Body of pancreas (tissue), 4 donors: Measurements from ENCODE around the gene ZNF619. TPM values are rescaled to one million over a fixed set of nuclear protein-coding genes. Genes with fewer than 3 reads are reported as not detected.
A peak's percentile ranks its signal among the peaks of the same experiment; 100 is the strongest.

Source experiments
- ATAC-seq: fragments of 150-250 bp; one replicate; pipeline ENCODE4 v1.9.1; 2016
- DNase-seq, 4 donors: peaks; one replicate each; pipeline ENCODE4 v3.0.0-alpha.2; 2019
- H3K27ac ChIP-seq, 4 donors: fragments of 200-600 bp; sonication (generic); 1 replicate in 3 of 4; 2 replicates in 1 of 4; pipeline versions ENCODE4 v1.5.1 to v1.6.1; 2016 to 2019; ENCODE audit warnings: mild to moderate bottlenecking in 1 of 4, mixed read lengths in 1 of 4, moderate library complexity in 1 of 4
- H3K27me3 ChIP-seq, 2 donors: fragments of 200-600 bp; sonication (generic); one replicate each; pipeline ENCODE4 v1.6.0; 2016; ENCODE audit warnings: mild to moderate bottlenecking in 1 of 2
- H3K36me3 ChIP-seq, 2 donors: fragments of 200-600 bp; sonication (generic); replicated peaks in 1 of 2; 2 replicates each; pipeline ENCODE4 v1.5.1; 2016; ENCODE audit warnings: low read depth in 2 of 2; ENCODE audit not compliant: insufficient read depth in 1 of 2
- H3K4me1 ChIP-seq: fragments of 200-600 bp; sonication (generic); one replicate; pipeline ENCODE4 v1.6.0; 2016
- H3K4me3 ChIP-seq, 2 donors: fragments of 200-600 bp; sonication (generic); 1 replicate in 1 of 2; 2 replicates in 1 of 2; pipeline ENCODE4 v1.5.1; 2016 to 2019
- H3K9me3 ChIP-seq, 3 donors: fragments of 200-600 bp; sonication (generic); 1 replicate in 2 of 3; 2 replicates in 1 of 3; pipeline ENCODE4 v1.5.1; 2016
- CTCF ChIP-seq, 7 experiments: fragments of 450-650 bp in 4 of 7; fragments of 200-600 bp in 3 of 7; sonication (generic) in 3 of 7; IDR thresholded peaks; one replicate each; pipeline ENCODE4 v1.5.1; 2016 to 2019; ENCODE audit warnings: antibody characterized with exemption in 7 of 7
- POLR2A ChIP-seq, 3 donors: fragments of 450-650 bp; IDR thresholded peaks; one replicate each; pipeline ENCODE4 v1.6.1; 2016; ENCODE audit warnings: antibody characterized with exemption in 3 of 3, mild to moderate bottlenecking in 2 of 3
- WGBS, 2 donors: methylation state at CpG; one replicate each; pipeline ENCODE4 v1.1.5; 2017; 5-methylcytosine and 5-hydroxymethylcytosine counted together
- intact Hi-C: fragments of 100-400 bp; cut with DNase I; formaldehyde crosslinking; loops from one replicate; pipeline ENCODE4 v1.15.1; 2023
- total RNA-seq, 2 donors: library from RNA; depleted of rRNA; stranded (reverse); fragments of >200 nt; gene quantifications; one replicate each; pipeline ENCODE4 v1.1.0, GENCODE V29; 2016

Gene ZNF619
- total RNA-seq, 2 donors from 2014 or later = 3.0 to 3.9 TPM

- no peak overlapping the region for H3K4me3 ChIP-seq
- peaks cover 0 to 7% of the 10 kb centered on the region in 2 donors for H3K36me3 ChIP-seq
- 75 to 86% methylated on average over 1 of the region's 1 CpG for WGBS, 2 donors
- peaks cover 5% of the 10 kb centered on the region for H3K4me1 ChIP-seq
- no peak for DNase-seq
- ATAC-seq = no peak
- no peak overlapping the region for H3K27ac ChIP-seq
- intact Hi-C loops = no loop called here
- no peaks in the 10 kb centered on the region for H3K9me3 ChIP-seq
- TF ChIP-seq CTCF (IDR thresholded peaks at IDR 0.05) (no peak), POLR2A (IDR thresholded peaks at IDR 0.05) (no peak)
- no peaks in the 10 kb centered on the region for H3K27me3 ChIP-seq
Observed at GRCh38 chr3:40518848-40519247, 41.9 kb downstream of the ZNF619 start.

- Histone ChIP-seq H3K9me3 (no peaks in the 10 kb centered on the region), H3K36me3 (peaks cover 0 to 6% of the 10 kb centered on the region in 2 donors), H3K4me1 (peaks cover 22% of the 10 kb centered on the region), H3K27ac (no peak overlapping the region), H3K27me3 (no peaks in the 10 kb centered on the region), H3K4me3 (no peak overlapping the region)
- ATAC-seq (no peak), DNase-seq (no peak)
- no peak for TF ChIP-seq CTCF (IDR thresholded peaks at IDR 0.05)
- TF ChIP-seq POLR2A (IDR thresholded peaks at IDR 0.05) = no peak
- intact Hi-C loops = no loop called here
- 85 to 91% methylated on average over 3 of the region's 3 CpGs for WGBS, 2 donors
Observed at GRCh38 chr3:40521254-40521653, 44.3 kb downstream of the ZNF619 start.

DNA sequence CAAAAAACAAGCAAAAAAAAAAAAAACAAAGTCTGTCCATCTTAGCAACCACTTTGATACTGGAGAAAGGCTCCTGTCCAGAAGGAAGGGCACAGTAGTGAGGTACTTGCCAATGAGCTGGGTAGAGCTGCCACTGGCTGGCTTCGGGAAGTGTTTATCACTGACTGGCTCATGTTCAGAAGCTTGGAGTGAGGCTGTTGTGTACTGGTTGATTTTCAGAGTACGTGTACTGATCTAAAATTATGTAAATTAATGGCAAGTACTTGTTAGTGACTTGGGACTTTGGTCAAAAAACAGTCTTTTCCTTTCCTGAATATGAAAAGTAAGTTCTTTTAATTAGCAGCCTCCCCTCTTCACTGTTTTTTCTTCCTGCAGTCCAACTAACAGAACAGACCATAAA, 46.9 kb downstream of the ZNF619 start:
- WGBS, 2 donors = 17 to 35% methylated on average over 2 of the region's 2 CpGs
- no peaks in the 10 kb centered on the region for H3K36me3 ChIP-seq
- H3K9me3 ChIP-seq = no peaks in the 10 kb centered on the region
- H3K27me3 ChIP-seq = no peaks in the 10 kb centered on the region
- no peak overlapping the region for H3K4me3 ChIP-seq
- no peak for TF ChIP-seq CTCF (IDR thresholded peaks at IDR 0.05)
- no peak for TF ChIP-seq POLR2A (IDR thresholded peaks at IDR 0.05)
- no peak for ATAC-seq
- intact Hi-C loops = no loop called here
- H3K4me1 ChIP-seq = peaks cover 27% of the 10 kb centered on the region
- peak overlapping the region in 3 of 4 donors; percentile 83 to 93 (median 83) for H3K27ac ChIP-seq
- DNase-seq = peak in 2 of 4 donors; percentile 30 to 33

- Histone ChIP-seq H3K36me3 (no peaks in the 10 kb centered on the region), H3K9me3 (no peaks in the 10 kb centered on the region), H3K4me1 (peaks cover 27% of the 10 kb centered on the region), H3K27me3 (no peaks in the 10 kb centered on the region), H3K27ac (peak overlapping the region; percentile 45 to 93 (median 83)), H3K4me3 (peak overlapping the region; percentile 54 to 79)
- intact Hi-C loops = no loop called here
- TF ChIP-seq POLR2A (IDR thresholded peaks at IDR 0.05) = no peak
- TF ChIP-seq CTCF (IDR thresholded peaks at IDR 0.05) = no peak
- no peak for DNase-seq
- WGBS, 2 donors = 13 to 17% methylated on average over 4 to 5 of the region's 5 CpGs
- no peak for ATAC-seq
Observed at GRCh38 chr3:40524222-40524567, 47.3 kb downstream of the ZNF619 start.

DNA sequence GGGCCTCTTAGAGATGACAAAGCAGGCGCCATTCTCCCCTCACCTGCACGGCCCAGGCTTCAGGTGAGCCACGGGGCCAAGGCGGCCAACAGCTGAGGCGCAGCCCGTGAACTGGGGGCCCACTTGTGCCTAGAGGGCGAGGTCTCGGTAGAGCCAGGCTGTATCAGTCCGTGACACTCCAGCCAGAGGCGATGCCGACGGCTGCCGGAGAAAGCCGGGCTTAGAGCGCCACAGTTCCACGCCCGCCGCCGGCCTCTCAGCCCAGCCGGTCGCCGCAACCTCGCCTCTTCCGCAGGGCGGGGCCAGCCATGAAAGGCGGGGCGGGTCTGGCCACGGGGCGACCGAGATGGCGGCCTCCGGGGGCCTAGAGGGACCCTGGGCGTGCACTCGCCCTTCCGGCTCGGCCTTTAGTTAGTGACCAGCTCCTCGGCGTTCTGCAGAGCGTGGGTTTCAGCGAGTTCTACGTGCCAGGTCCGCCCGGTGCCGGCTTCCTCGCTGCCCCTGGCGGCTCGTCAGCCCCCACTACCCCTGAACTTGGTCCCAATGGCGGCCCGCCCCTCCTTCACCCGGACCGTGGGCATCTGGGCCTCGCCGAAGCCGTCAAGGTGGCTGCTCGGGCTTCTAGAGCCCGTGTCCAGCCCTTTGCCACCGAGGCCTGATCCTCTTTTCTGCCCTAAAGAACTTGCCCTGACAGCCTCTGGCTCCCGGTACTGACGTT, 47.8 kb downstream of the ZNF619 start, which contains the start of gene ZNF621:
ZNF621 (plus strand) TSS at position 393 of the 718 bp plus-strand sequence. CDS start 881 bp downstream, outside the sequence.
- DNase-seq = peak; percentile 93 to 94 (median 93)
- Histone ChIP-seq H3K36me3 (peaks cover 0 to 1% of the 10 kb centered on the region in 2 donors), H3K4me3 (peak within 1 kb of the TSS; percentile 54 to 79), H3K27ac (peak within 1 kb of the TSS; percentile 45 to 93 (median 83)), H3K27me3 (no peaks in the 10 kb centered on the region), H3K4me1 (peaks cover 27% of the 10 kb centered on the region), H3K9me3 (no peaks in the 10 kb centered on the region)
- WGBS, 2 donors = 0 to 1% methylated on average over 2 to 59 of the region's 59 CpGs
- peak; percentile 99 for ATAC-seq
- TF ChIP-seq POLR2A (IDR thresholded peaks at IDR 0.05) (peak; percentile 95 to 98 (median 97)), CTCF (IDR thresholded peaks at IDR 0.05) (peak in 2 of 7 experiments; percentile 12 to 14)
- intact Hi-C loops = no loop called here
